Transverse colon (tissue), 4 donors: Measurements from ENCODE around the gene CCDC9B. TPM values are rescaled to one million over a fixed set of nuclear protein-coding genes. Genes with fewer than 3 reads are reported as not detected.

Experiments
- DNase-seq: peaks from one replicate; pipeline ENCODE4 v3.0.0-alpha.2; 2019
- H3K27ac ChIP-seq, 4 donors: fragments of 200-600 bp; sonication (generic); 2 replicates each; pipeline ENCODE4 v1.5.1; 2016 to 2018; ENCODE audit warnings: inconsistent platforms in 4 of 4
- H3K27me3 ChIP-seq: fragments of 200-600 bp; sonication (generic); 2 replicates; pipeline ENCODE4 v1.5.1; 2017; ENCODE audit warnings: inconsistent platforms
- H3K36me3 ChIP-seq, 4 donors: fragments of 200-600 bp; sonication (generic); 2 replicates each; pipeline ENCODE4 v1.5.1; 2017 to 2019; ENCODE audit warnings: inconsistent platforms in 4 of 4
- H3K4me1 ChIP-seq, 4 donors: fragments of 200-600 bp; sonication (generic); 2 replicates each; pipeline ENCODE4 v1.5.1; 2017 to 2020; ENCODE audit warnings: inconsistent platforms in 4 of 4
- H3K4me3 ChIP-seq, 4 donors: fragments of 200-600 bp; sonication (generic); 1 replicate in 1 of 4; 2 replicates in 3 of 4; pipeline versions ENCODE4 v1.5.1 to v1.6.1; 2017 to 2019; ENCODE audit warnings: inconsistent platforms in 4 of 4
- H3K9me3 ChIP-seq, 2 donors: fragments of 200-600 bp; sonication (generic); 2 replicates each; pipeline ENCODE4 v1.5.1; 2017 to 2019; ENCODE audit warnings: inconsistent platforms in 2 of 2
- EP300 ChIP-seq: sonication (generic); formaldehyde crosslinking; IDR thresholded peaks from one replicate; pipeline ENCODE4 v1.6.1; 2017; ENCODE audit warnings: antibody characterized with exemption, low read depth
- POLR2A ChIP-seq: fragments of 450-650 bp; IDR thresholded peaks from one replicate; pipeline ENCODE4 v1.6.1; 2016; ENCODE audit warnings: antibody characterized with exemption, mild to moderate bottlenecking, moderate library complexity
- POLR2AphosphoS5 ChIP-seq, 3 donors: sonication (generic); formaldehyde crosslinking; IDR thresholded peaks; one replicate each; pipeline ENCODE4 v1.6.1; 2016; ENCODE audit warnings: antibody characterized with exemption in 3 of 3
- WGBS, 2 donors: methylation state at CpG; one replicate each; pipeline ENCODE4 v1.1.5; 2018; ENCODE audit warnings: low coverage in 1 of 2; 5-methylcytosine and 5-hydroxymethylcytosine counted together
- in situ Hi-C, 4 donors: fragments of 200-750 bp; cut with MboI; loops; one replicate each; pipeline versions ENCODE4 v1.15.0 to v1.15.1; 2017; ENCODE audit warnings: low sequenced_read_pairs in 3 of 4, low pct_ligation_motif_present in 1 of 4, low pct_unique_long_range_greater_than_20kb in 1 of 4
- intact Hi-C: fragments of 100-400 bp; cut with DNase I; formaldehyde crosslinking; loops from one replicate; pipeline ENCODE4 v1.15.1; 2023; ENCODE audit warnings: low total_unique reads
- total RNA-seq, 4 donors: library from RNA; depleted of rRNA; stranded (reverse); fragments of >200 nt; gene quantifications; one replicate each; pipeline ENCODE4 v1.1.0, GENCODE V29; 2016
- TF ChIP-seq, protein P1 (sequence below), 5 experiments: fragments of 200-600 bp in 3 of 5; fragments of 450-650 bp in 2 of 5; sonication (generic) in 3 of 5; IDR thresholded peaks; 1 replicate in 2 of 5; 2 replicates in 3 of 5; pipeline ENCODE4 v1.5.1; 2016 to 2017; ENCODE audit warnings: antibody characterized with exemption in 5 of 5, inconsistent platforms in 3 of 5, mild to moderate bottlenecking in 2 of 5, moderate library complexity in 1 of 5

Gene CCDC9B
- total RNA-seq, 4 donors from 2014 or later = 22.0 to 49.4 (median 36.9) TPM

DNA sequence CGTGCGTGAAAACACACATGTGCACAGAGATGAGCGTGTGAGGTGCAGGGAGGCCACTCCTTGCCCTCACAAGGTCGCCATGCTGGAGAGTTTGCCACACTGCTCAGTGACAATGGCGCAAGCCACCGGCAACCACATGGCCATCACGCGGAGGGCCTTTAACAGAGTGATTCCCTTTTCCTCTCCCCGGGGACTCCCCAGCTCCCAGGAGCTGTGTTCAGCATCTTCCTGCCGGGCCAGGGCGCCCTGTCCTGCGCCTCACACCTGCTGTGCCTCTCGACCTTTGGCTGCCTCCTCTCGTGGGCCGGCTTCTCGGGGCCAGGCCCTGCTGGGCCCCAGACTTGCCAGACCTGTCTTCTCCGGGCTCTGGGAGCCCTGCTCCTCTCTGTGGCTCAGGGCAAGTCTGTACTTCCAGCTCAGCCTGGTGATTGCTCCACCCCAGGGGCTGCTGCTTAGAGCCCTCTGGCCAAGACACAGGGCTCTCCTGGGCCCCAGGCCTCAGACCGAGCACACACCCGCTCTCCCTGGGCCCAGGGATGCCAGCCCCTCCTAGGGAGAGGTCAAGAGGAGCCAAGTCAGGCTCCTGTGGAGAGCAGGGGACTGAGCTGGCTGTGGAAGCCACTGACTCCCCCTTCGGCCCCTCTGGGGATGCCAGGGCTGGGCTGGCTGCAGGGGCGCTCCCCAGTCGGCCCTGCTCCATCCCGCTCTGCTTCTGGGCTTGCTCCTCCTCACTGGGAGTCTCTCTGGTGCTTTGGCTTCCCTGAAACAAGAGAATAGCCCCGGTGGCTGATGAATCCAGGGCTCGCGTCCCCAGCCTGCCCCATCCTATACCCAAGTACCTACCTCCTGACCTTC, 5.6 kb downstream of the CCDC9B start:
- Histone ChIP-seq H3K36me3 (no peaks in the 10 kb centered on the region), H3K27me3 (no peaks in the 10 kb centered on the region), H3K9me3 (no peaks in the 10 kb centered on the region), H3K4me3 (no peak overlapping the region), H3K27ac (peak overlapping the region; percentile 95 to 98 (median 96)), H3K4me1 (peaks cover 35 to 95% (median 61%) of the 10 kb centered on the region in 4 donors)
- 84% methylated on average over 25 of the region's 26 CpGs; no CpG with 5 or more reads in 1 of the 2 donors for WGBS, 2 donors
- TF ChIP-seq EP300 = no peak
- no peak for TF ChIP-seq POLR2AphosphoS5 (IDR thresholded peaks at IDR 0.05)
- TF ChIP-seq, protein P1, sequence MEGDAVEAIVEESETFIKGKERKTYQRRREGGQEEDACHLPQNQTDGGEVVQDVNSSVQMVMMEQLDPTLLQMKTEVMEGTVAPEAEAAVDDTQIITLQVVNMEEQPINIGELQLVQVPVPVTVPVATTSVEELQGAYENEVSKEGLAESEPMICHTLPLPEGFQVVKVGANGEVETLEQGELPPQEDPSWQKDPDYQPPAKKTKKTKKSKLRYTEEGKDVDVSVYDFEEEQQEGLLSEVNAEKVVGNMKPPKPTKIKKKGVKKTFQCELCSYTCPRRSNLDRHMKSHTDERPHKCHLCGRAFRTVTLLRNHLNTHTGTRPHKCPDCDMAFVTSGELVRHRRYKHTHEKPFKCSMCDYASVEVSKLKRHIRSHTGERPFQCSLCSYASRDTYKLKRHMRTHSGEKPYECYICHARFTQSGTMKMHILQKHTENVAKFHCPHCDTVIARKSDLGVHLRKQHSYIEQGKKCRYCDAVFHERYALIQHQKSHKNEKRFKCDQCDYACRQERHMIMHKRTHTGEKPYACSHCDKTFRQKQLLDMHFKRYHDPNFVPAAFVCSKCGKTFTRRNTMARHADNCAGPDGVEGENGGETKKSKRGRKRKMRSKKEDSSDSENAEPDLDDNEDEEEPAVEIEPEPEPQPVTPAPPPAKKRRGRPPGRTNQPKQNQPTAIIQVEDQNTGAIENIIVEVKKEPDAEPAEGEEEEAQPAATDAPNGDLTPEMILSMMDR (IDR thresholded peaks at IDR 0.05) = no peak
- no peak for TF ChIP-seq POLR2A
- in situ Hi-C loops (no loop called here), intact Hi-C loops (no loop called here)
- peak; percentile 23 for DNase-seq

DNA sequence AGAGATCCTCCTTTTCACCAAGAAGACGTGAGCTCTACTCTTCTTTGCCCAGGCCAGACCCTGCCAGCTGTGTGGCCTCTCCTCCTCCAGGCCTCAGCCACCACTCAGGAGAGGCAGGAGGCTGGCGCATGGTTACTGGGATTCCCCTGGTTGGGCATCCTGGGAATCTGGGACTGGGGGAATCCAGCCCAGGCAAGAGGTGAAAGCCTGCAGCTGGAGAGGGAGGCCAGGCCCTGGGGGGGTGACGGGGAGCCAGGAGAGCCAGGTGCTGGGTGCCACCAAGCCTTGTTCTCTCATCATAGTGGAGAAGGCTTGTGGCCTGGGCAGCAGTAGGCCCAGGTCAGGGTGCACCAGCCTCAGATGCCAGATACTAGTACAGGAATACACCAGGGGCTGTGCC, 6.2 kb downstream of the CCDC9B start:
- Histone ChIP-seq H3K4me3 (no peak overlapping the region), H3K27me3 (no peaks in the 10 kb centered on the region), H3K36me3 (no peaks in the 10 kb centered on the region), H3K9me3 (no peaks in the 10 kb centered on the region), H3K4me1 (peaks cover 37 to 92% (median 58%) of the 10 kb centered on the region in 4 donors), H3K27ac (peak overlapping the region; percentile 95 to 98 (median 96))
- DNase-seq = no peak
- 65% methylated on average over 3 of the region's 3 CpGs; no CpG with 5 or more reads in 1 of the 2 donors for WGBS, 2 donors
- in situ Hi-C loops = no loop called here
- TF ChIP-seq, protein P1 (IDR thresholded peaks at IDR 0.05) = no peak
- no peak for TF ChIP-seq EP300
- no peak for TF ChIP-seq POLR2AphosphoS5 (IDR thresholded peaks at IDR 0.05)
- no peak for TF ChIP-seq POLR2A
- intact Hi-C loops = no loop called here

DNA sequence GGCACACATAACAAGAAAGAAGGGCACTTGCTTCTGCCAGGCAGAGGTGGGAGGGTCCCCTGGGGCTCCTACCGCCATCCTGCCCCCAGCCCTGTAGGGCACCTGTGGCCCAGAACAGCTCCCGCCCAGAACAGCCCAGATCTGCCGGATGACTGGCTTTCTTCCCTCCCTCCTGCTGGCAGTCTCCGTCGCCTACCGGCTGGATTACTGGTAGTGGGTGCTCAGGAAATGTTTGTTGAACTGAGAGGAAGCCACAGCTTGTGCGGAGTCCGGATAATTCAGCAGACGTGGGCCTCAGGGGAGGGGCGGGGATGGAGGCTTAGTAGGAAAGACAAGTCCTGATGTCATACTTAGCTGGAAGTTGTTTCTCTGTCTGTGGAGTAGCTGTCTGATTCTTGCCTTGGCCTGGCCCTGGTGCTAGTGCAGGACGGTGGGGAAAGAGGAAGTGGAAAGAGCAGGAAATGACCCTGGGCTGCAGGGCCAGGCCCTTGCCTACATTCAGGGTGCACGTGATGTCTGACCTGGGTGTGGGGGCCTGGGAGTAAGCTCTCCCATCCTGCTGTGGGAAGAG, 6.7 kb downstream of the CCDC9B start:
- H3K9me3 ChIP-seq = no peaks in the 10 kb centered on the region
- peak overlapping the region; percentile 95 to 98 (median 96) for H3K27ac ChIP-seq
- H3K4me3 ChIP-seq = no peak overlapping the region
- H3K4me1 ChIP-seq = peaks cover 35 to 92% (median 54%) of the 10 kb centered on the region in 4 donors
- intact Hi-C loops = no loop called here
- no peaks in the 10 kb centered on the region for H3K36me3 ChIP-seq
- in situ Hi-C loops = no loop called here
- 41% methylated on average over 12 of the region's 12 CpGs; no CpG with 5 or more reads in 1 of the 2 donors for WGBS, 2 donors
- TF ChIP-seq POLR2A (peak; percentile 26), POLR2AphosphoS5 (IDR thresholded peaks at IDR 0.05) (peak; percentile 16 to 57 (median 19))
- TF ChIP-seq, protein P1 (IDR thresholded peaks at IDR 0.05) = no peak
- no peaks in the 10 kb centered on the region for H3K27me3 ChIP-seq
- DNase-seq = peak; percentile 56

DNA sequence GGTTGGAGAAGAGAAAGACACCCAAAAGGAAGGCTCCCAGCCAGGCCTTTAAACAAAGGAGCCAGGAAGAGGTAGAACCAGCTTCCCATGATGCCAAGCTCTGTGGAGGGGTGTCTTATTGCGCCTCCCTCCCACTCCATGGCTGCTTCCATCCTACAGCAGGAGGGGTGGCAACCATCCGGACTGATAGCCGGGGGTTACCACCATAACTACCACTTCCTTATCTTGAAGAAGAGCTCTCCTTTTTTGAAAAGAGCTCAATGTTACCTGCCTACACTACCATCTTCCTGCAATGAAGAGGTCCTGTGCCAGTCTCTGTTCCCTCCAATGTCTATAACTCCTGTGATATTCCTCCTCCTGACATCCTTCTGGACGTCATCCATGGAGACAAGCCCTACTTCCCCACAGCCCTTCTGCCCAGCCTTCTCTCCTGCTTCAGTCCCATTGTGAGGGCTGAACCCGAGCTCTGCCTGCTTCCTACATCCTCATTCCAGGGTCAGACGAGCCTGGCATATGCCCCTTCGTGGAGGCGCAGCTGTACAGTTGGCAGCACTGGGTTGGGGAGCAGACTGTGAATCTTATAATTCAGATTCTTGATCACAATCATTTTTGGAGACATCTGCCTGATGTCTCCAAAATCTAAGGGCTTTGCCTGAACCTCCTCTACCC, 8.5 kb downstream of the CCDC9B start:
- H3K36me3 ChIP-seq = no peaks in the 10 kb centered on the region
- peak in 1 of 3 donors; percentile 54 for TF ChIP-seq POLR2AphosphoS5 (IDR thresholded peaks at IDR 0.05)
- TF ChIP-seq, protein P1 (IDR thresholded peaks at IDR 0.05) = no peak
- 46 to 66% methylated on average over 3 to 8 of the region's 8 CpGs for WGBS, 2 donors
- no peaks in the 10 kb centered on the region for H3K27me3 ChIP-seq
- in situ Hi-C loops (no loop called here), intact Hi-C loops (no loop called here)
- DNase-seq = peak; percentile 19
- no peaks in the 10 kb centered on the region for H3K9me3 ChIP-seq
- H3K27ac ChIP-seq = peak overlapping the region; percentile 95 to 98 (median 96)
- peaks cover 28 to 91% (median 40%) of the 10 kb centered on the region in 4 donors for H3K4me1 ChIP-seq
- H3K4me3 ChIP-seq = no peak overlapping the region
